Adrenal gland (tissue), 5 donors: ENCODE data around the gene GOLGA6C.
"Not testable (repeated sequence)": the region's sequence is repeated elsewhere in the genome, so short reads cannot be mapped to it uniquely, and the experiment has no call there.

Experiments
- CTCF ChIP-seq, 6 experiments: fragments of 450-650 bp in 4 of 6; fragments of 200-600 bp in 2 of 6; sonication (generic) in 1 of 6; IDR thresholded peaks; 1 replicate in 5 of 6; 2 replicates in 1 of 6; pipeline versions ENCODE4 v1.5.1 to v1.8.0; 2016 to 2021; ENCODE audit warnings: antibody characterized with exemption in 6 of 6, mild to moderate bottlenecking in 2 of 6, moderate library complexity in 1 of 6
- POLR2A ChIP-seq, 2 donors: fragments of 450-650 bp; IDR thresholded peaks; one replicate each; pipeline ENCODE4 v1.6.1; 2017; ENCODE audit warnings: antibody characterized with exemption in 2 of 2, mild to moderate bottlenecking in 2 of 2, moderate library complexity in 1 of 2
- donor health status: DM: no; HTN: no; CAD: no.

- not testable (repeated sequence) for TF ChIP-seq CTCF, POLR2A (IDR thresholded peaks at IDR 0.05)
These were observed 15.7 kb downstream of the GOLGA6C start for GRCh38 chr15:75273751-75274359.
